Left lung (tissue), 10 donors: ENCODE results near the gene POU6F1. TPM values are rescaled to one million over a fixed set of nuclear protein-coding genes. Genes with fewer than 3 reads are reported as not detected.
"Not testable (repeated sequence)": the region's sequence is repeated elsewhere in the genome, so short reads cannot be mapped to it uniquely, and the experiment has no call there.

Experiments
- ATAC-seq: fragments of 200-7000 bp; cut with Tn5 transposase; one replicate; pipeline ENCODE4 v1.9.1; 2020; ENCODE audit warnings: moderate library complexity
- DNase-seq, 4 donors: peaks; one replicate each; pipeline ENCODE4 v3.0.0-alpha.2; 2013 to 2020
- H3K27ac ChIP-seq, 2 donors: fragments of 200-600 bp; sonication (generic) in 1 of 2; one replicate each; pipeline versions ENCODE4 v1.5.0 to v1.8.0; 2020 to 2021
- H3K27me3 ChIP-seq, 2 donors: fragments of 200-600 bp; sonication (generic) in 1 of 2; one replicate each; pipeline versions ENCODE4 v1.5.0 to v1.8.0; 2020 to 2021
- H3K36me3 ChIP-seq, 2 donors: fragments of 200-600 bp; sonication (generic) in 1 of 2; one replicate each; pipeline versions ENCODE4 v1.5.0 to v1.8.0; 2020 to 2021
- H3K4me1 ChIP-seq, 2 donors: fragments of 200-600 bp; one replicate each; pipeline ENCODE4 v1.8.0; 2021
- H3K4me3 ChIP-seq, 2 donors: fragments of 200-600 bp; sonication (generic) in 1 of 2; one replicate each; pipeline versions ENCODE4 v1.5.0 to v1.8.0; 2020 to 2021; ENCODE audit warnings: mild to moderate bottlenecking in 1 of 2
- H3K9me3 ChIP-seq, 2 donors: fragments of 200-600 bp; sonication (generic) in 1 of 2; one replicate each; pipeline versions ENCODE4 v1.5.0 to v1.8.0; 2020 to 2021
- intact Hi-C, 2 donors: fragments of 100-400 bp; cut with DNase I; formaldehyde crosslinking; loops; one replicate each; pipeline versions ENCODE4 v1.11.2 to v1.14.2; 2022
- polyA plus RNA-seq, 6 donors: library from polyadenylated mRNA; unstranded; fragments of 120-200 nt; gene quantifications; one replicate each; pipeline ENCODE4 v1.2.1, GENCODE V29; 2013; ENCODE audit not compliant: insufficient read length in 6 of 6
- total RNA-seq, 2 donors: library from RNA; stranded (reverse); fragmentation: NEBNext Ultra II Directional; extraction: Animal tissue kit (Norgen Biotek cat#: 25700); gene quantifications; one replicate each; pipeline ENCODE4 v1.2.1, GENCODE V29; 2021
- TF ChIP-seq, protein P1 (sequence below), 2 donors: fragments of 200-600 bp; sonication (generic) in 1 of 2; IDR thresholded peaks; one replicate each; pipeline versions ENCODE4 v1.5.0 to v1.8.0; 2021; ENCODE audit warnings: antibody characterized with exemption in 2 of 2
- donor health status: DM: no; HTN: yes; CAD: no.
- donor health status: DM: no; HTN: no; CAD: no.

Gene POU6F1
- total and polyA plus RNA-seq, 8 donors = 9.9 to 15.6 (median 11.9) TPM

DNA sequence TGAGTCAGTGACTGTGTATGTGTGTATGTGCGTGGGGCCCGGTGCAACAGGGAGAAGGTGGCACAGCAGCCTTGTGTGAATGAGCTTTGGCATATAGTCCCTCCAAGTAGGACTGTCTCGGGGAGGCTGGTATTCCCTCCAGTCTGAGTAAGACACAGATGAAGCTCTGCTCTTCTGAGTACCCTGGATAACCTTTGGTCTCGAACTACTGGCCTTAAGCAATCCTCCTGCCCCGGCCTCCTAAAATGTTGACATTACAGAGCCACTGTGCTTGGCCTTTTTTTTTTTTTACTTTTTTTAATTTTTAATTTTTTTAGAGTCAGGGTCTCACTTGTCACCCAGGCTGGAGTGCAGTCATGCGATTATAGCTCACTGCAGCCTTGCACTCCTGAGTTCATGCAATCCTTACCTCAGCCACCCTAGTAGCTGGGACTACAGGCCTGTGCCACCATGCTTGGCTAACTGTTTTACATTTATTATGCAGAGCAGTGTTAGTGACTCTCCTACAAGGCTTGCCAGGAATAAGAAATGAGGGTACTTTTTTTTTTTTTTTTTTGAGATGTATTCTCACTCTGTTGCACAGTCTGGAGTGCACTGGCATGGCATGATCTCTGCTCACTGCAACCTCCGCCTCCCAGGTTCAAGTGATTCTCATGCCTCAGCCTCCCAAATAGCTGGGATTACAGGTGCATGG is 11.4 kb upstream of the POU6F1 start:
- Histone ChIP-seq H3K27me3 (no peaks in the 10 kb centered on the region), H3K4me1 (no peaks in the 10 kb centered on the region), H3K4me3 (no peak overlapping the region), H3K9me3 (no peaks in the 10 kb centered on the region), H3K36me3 (no peaks in the 10 kb centered on the region), H3K27ac (no peak overlapping the region)
- intact Hi-C loops = no loop called here
- TF ChIP-seq, protein P1, sequence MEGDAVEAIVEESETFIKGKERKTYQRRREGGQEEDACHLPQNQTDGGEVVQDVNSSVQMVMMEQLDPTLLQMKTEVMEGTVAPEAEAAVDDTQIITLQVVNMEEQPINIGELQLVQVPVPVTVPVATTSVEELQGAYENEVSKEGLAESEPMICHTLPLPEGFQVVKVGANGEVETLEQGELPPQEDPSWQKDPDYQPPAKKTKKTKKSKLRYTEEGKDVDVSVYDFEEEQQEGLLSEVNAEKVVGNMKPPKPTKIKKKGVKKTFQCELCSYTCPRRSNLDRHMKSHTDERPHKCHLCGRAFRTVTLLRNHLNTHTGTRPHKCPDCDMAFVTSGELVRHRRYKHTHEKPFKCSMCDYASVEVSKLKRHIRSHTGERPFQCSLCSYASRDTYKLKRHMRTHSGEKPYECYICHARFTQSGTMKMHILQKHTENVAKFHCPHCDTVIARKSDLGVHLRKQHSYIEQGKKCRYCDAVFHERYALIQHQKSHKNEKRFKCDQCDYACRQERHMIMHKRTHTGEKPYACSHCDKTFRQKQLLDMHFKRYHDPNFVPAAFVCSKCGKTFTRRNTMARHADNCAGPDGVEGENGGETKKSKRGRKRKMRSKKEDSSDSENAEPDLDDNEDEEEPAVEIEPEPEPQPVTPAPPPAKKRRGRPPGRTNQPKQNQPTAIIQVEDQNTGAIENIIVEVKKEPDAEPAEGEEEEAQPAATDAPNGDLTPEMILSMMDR (IDR thresholded peaks at IDR 0.05) = no peak
- no peak for DNase-seq
- no peak for ATAC-seq

DNA sequence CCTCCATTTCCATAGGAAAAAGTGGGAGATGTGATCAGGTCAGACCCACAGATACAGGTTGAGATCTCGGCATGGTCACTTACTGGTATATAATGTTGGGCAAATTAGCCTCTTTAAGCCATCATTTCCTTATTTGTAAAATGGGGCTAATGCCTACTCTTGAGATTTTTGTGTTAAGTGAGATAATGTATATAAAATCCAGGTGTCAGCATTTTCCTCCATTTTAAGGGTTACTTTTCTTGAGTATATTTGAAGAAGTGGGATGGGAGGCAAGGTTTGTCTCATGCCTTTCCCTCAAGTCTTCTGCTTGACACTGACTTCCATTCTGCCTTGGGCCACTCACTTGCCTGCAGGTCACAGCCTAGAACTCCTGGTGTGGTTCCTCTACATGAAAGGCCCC is 10.1 kb upstream of the POU6F1 start:
- ATAC-seq (no peak), DNase-seq (no peak)
- intact Hi-C loops = no loop called here
- H3K9me3 ChIP-seq = no peaks in the 10 kb centered on the region
- no peaks in the 10 kb centered on the region for H3K36me3 ChIP-seq
- no peak overlapping the region for H3K27ac ChIP-seq
- no peaks in the 10 kb centered on the region for H3K4me1 ChIP-seq
- TF ChIP-seq, protein P1 (IDR thresholded peaks at IDR 0.05) = no peak
- H3K4me3 ChIP-seq = no peak overlapping the region
- no peaks in the 10 kb centered on the region for H3K27me3 ChIP-seq

DNA sequence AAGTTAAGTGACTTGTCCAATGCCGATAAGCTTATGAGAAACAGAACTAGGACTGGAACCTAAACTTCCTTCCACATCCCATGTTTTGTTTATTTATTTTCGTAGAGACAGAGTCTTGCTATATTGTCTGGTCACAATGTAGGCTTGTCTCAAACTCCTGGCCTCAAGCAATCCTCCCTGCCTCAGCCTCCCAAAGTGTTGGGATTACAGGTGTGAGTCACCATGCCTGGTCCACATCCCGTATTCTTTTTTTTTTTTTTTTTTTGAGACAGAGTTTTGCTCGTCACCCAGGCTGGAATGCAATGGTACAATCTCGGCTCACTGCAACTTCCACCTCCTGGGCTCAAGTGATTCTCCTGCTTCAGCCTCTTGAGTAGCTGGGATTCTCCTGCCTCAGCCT is 9.2 kb upstream of the POU6F1 start:
- ATAC-seq, H3K27ac ChIP-seq, H3K27me3 ChIP-seq, intact Hi-C loops, DNase-seq, H3K36me3 ChIP-seq, H3K4me1 ChIP-seq, H3K4me3 ChIP-seq, H3K9me3 ChIP-seq: not testable (repeated sequence)

DNA sequence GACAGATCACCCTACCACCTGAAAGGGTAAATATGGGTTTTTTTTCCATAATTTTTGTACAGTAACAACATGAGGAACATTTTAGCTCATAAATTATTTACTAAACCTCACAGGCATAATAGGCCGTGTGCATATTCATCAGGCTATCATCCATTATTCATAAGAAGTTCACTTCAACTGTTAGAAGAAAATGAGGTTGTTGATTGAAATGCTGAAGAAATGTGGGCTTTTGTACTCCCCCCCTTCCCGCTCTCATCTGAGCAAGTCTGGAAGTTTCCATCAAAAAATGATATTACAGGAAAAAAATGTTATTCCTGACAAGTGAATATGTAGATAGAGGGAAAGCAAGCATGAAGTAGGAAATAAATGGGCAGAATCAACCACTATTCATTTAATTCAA is 7.9 kb upstream of the POU6F1 start:
- ATAC-seq = no peak
- intact Hi-C loops = no loop called here
- Histone ChIP-seq H3K27me3 (no peaks in the 10 kb centered on the region), H3K36me3 (no peaks in the 10 kb centered on the region), H3K27ac (no peak overlapping the region), H3K4me3 (no peak overlapping the region), H3K9me3 (no peaks in the 10 kb centered on the region), H3K4me1 (no peaks in the 10 kb centered on the region)
- DNase-seq = no peak
- TF ChIP-seq, protein P1 (IDR thresholded peaks at IDR 0.05) = no peak

DNA sequence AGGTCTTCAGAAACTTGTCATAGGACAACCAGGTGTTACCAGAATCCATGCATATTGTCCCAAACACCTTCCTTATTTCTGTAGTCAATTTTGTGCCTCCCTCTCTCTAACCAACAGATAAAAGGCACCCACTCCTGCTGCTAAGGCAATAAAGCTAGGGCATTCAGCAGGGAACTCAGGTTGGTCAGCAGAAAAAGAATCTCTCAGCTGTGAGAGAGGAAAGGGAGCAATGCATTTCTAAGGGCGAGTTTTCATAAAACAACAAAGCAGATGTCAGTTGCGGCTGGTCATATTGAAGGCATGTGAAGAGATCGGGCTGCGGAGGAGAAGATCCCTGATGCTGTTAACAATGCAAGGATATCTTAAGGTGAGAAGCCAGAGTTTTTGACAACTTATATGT is 7.4 kb upstream of the POU6F1 start:
- DNase-seq = no peak

More for the DNA sequence above, 7.4 kb upstream of the POU6F1 start:
- TF ChIP-seq, protein P1 (IDR thresholded peaks at IDR 0.05) = no peak
- Histone ChIP-seq H3K4me3 (no peak overlapping the region), H3K4me1 (no peaks in the 10 kb centered on the region), H3K9me3 (no peaks in the 10 kb centered on the region), H3K27me3 (no peaks in the 10 kb centered on the region), H3K36me3 (no peaks in the 10 kb centered on the region), H3K27ac (no peak overlapping the region)
- no peak for ATAC-seq
- intact Hi-C loops = no loop called here
